Measurements from ENCODE around the gene GID4.

The GID4 gene

GRCh38 chr17:18009609-18010420 lies 29.4 kb upstream of the GID4 start:
- Histone ChIP-seq H3K4me2 (ENCODE audit: low read depth, low read length, poor library complexity, severe bottlenecking) (no peak overlapping the region), H4K20me1 (ENCODE audit: insufficient read depth, low read length, poor library complexity, severe bottlenecking) (no peaks in the 10 kb centered on the region)
- TF ChIP-seq EZH2phosphoT487 (IDR thresholded peaks at IDR 0.05; ENCODE audit: borderline replicate concordance), result no peak
- no peak for TF ChIP-seq CTCF (conservative IDR thresholded peaks at IDR 0.05; ENCODE audit: low read length)

GRCh38 chr17:18011286-18011685 lies 27.9 kb upstream of the GID4 start:
- H4K20me1 ChIP-seq (ENCODE audit: insufficient read depth, low read length, poor library complexity, severe bottlenecking), result no peaks in the 10 kb centered on the region
- H3K27me3 ChIP-seq (ENCODE audit: insufficient read depth, low read length, poor library complexity, severe bottlenecking), result no peaks in the 10 kb centered on the region
- no peak overlapping the region for H3K9ac ChIP-seq (ENCODE audit: low read depth, low read length, poor library complexity, severe bottlenecking)
- H3K79me2 ChIP-seq (ENCODE audit: insufficient read depth, low read length), result no peaks in the 10 kb centered on the region
- H3K9me3 ChIP-seq (ENCODE audit: insufficient read depth, low read depth, low read length), result no peaks in the 10 kb centered on the region
- no peaks in the 10 kb centered on the region for H3K4me1 ChIP-seq (ENCODE audit: insufficient read depth, low read length, poor library complexity, severe bottlenecking)
- no peaks in the 10 kb centered on the region; the same call in 1 of the 2 replicates for H3K36me3 ChIP-seq (ENCODE audit: insufficient read depth, low read length)
- no peaks in the 10 kb centered on the region for H3F3A ChIP-seq (ENCODE audit: low read depth)
- TF ChIP-seq CTCF (conservative IDR thresholded peaks at IDR 0.05; ENCODE audit: low read length) (no peak), EZH2phosphoT487 (IDR thresholded peaks at IDR 0.05; ENCODE audit: borderline replicate concordance) (no peak)
- H3K4me2 ChIP-seq (ENCODE audit: low read depth, low read length, poor library complexity, severe bottlenecking), result no peak overlapping the region
- H3K9me2 ChIP-seq (replicated peaks; ENCODE audit: low read depth, low read length), result no peaks in the 10 kb centered on the region
- H2AFZ ChIP-seq (ENCODE audit: low read length), result no peak overlapping the region
- no peak overlapping the region for H3K4me3 ChIP-seq (ENCODE audit: low read length, poor library complexity, severe bottlenecking)

More at GRCh38 chr17:18009609-18010420, 29.4 kb upstream of the GID4 start:
- H3F3A ChIP-seq (ENCODE audit: low read depth), result no peaks in the 10 kb centered on the region
- H3K4me1 ChIP-seq (ENCODE audit: insufficient read depth, low read length, poor library complexity, severe bottlenecking), result no peaks in the 10 kb centered on the region
- no peaks in the 10 kb centered on the region for H3K27me3 ChIP-seq (ENCODE audit: insufficient read depth, low read length, poor library complexity, severe bottlenecking)
- no peaks in the 10 kb centered on the region for H3K36me3 ChIP-seq (ENCODE audit: insufficient read depth, low read length)
- no peaks in the 10 kb centered on the region for H3K79me2 ChIP-seq (ENCODE audit: insufficient read depth, low read length)
- no peaks in the 10 kb centered on the region for H3K9me3 ChIP-seq (ENCODE audit: insufficient read depth, low read depth, low read length)
- H3K9ac ChIP-seq (ENCODE audit: low read depth, low read length, poor library complexity, severe bottlenecking), result no peak overlapping the region
- H3K4me3 ChIP-seq (ENCODE audit: low read length, poor library complexity, severe bottlenecking), result no peak overlapping the region
- H3K9me2 ChIP-seq (replicated peaks; ENCODE audit: low read depth, low read length), result no peaks in the 10 kb centered on the region
- H2AFZ ChIP-seq (ENCODE audit: low read length), result no peak overlapping the region

GRCh38 chr17:18014006-18014405 lies 25.2 kb upstream of the GID4 start:
- Histone ChIP-seq H3K36me3 (ENCODE audit: insufficient read depth, low read length) (peaks cover 4% of the 10 kb centered on the region; the same call in 1 of the 2 replicates), H3K27me3 (ENCODE audit: insufficient read depth, low read length, poor library complexity, severe bottlenecking) (no peaks in the 10 kb centered on the region), H3K4me3 (ENCODE audit: low read length, poor library complexity, severe bottlenecking) (no peak overlapping the region), H3K4me1 (ENCODE audit: insufficient read depth, low read length, poor library complexity, severe bottlenecking) (no peaks in the 10 kb centered on the region), H3K4me2 (ENCODE audit: low read depth, low read length, poor library complexity, severe bottlenecking) (no peak overlapping the region), H3K9ac (ENCODE audit: low read depth, low read length, poor library complexity, severe bottlenecking) (no peak overlapping the region), H4K20me1 (ENCODE audit: insufficient read depth, low read length, poor library complexity, severe bottlenecking) (no peaks in the 10 kb centered on the region), H2AFZ (ENCODE audit: low read length) (no peak overlapping the region), H3K9me3 (ENCODE audit: insufficient read depth, low read depth, low read length) (no peaks in the 10 kb centered on the region), H3F3A (ENCODE audit: low read depth) (no peaks in the 10 kb centered on the region), H3K79me2 (ENCODE audit: insufficient read depth, low read length) (no peaks in the 10 kb centered on the region), H3K9me2 (replicated peaks; ENCODE audit: low read depth, low read length) (no peaks in the 10 kb centered on the region)
- no peak for TF ChIP-seq CTCF (conservative IDR thresholded peaks at IDR 0.05; ENCODE audit: low read length)
- no peak for TF ChIP-seq EZH2phosphoT487 (IDR thresholded peaks at IDR 0.05; ENCODE audit: borderline replicate concordance)

Measured in Loucy (cell line).